ENCODE data around the gene BORCS8. TPM values are rescaled to one million over a fixed set of nuclear protein-coding genes. Genes with fewer than 3 reads are reported as not detected.

Gene BORCS8
- polyA plus RNA-seq (2013, experiment 1 of 4), result 21.5 TPM
- 19.8 TPM for polyA plus RNA-seq (2013, experiment 2 of 4)
- 13.6 TPM for polyA plus RNA-seq (2013, experiment 3 of 4)
- polyA plus RNA-seq (2013, experiment 4 of 4), result 17.3 TPM

DNA sequence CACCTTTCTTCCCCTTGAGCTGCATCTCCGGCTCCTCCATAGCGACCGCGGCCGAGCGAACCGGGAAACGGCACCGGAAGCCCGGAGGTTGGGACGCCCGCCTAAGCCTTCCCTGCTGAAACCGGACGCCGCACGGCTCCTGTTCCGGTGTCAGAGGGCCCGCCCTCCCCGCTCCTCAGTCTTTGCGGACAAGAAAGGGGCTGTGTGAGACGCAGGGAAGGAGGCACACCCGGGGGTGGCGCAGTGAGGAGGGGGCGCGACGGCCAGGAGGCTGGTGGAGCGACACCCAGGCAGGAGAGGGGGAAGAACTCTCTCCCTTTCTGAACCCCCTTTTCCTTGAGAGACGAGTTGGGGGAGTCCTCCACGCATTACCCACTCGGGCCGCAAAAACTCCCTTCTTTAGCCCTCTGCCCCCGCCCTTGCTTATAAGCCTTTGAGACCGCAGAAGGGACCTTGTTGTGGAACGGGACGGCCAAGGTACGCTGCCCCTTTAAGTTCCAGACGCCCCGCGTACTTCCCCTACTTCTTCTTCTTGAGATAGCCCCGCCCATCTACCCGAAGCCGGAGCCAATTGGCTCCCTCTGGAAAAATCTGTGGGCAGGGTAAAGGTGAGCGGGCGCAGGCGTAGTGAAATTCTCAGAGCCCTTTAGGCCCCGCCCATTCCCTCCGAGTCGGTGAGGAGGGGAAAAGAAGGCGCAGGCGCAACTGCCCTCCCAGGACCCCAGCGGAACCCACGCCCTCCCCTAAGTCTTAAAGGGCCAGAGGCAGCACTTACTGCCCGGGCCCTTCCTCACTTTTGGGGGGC is at the start of gene BORCS8, which contains the start of gene RFXANK:
Gene BORCS8, minus strand, starts transcription at position 75 of the 805 bp plus-strand sequence. Its CDS starts 35 bp downstream, at position 40.
Gene RFXANK, plus strand, starts transcription at position 181 of the 805 bp plus-strand sequence. CDS start 1,689 bp downstream, outside the sequence.
- Histone ChIP-seq H3K9me3 (ENCODE audit: control insufficient read depth, low read length) (no peaks in the 10 kb centered on the region), H3K36me3 (ENCODE audit: control insufficient read depth, insufficient read depth, low read length) (peaks cover 4% of the 10 kb centered on the region)
- 0% methylated on average over 53 of the region's 53 CpGs for WGBS, 2 experiments

DNA sequence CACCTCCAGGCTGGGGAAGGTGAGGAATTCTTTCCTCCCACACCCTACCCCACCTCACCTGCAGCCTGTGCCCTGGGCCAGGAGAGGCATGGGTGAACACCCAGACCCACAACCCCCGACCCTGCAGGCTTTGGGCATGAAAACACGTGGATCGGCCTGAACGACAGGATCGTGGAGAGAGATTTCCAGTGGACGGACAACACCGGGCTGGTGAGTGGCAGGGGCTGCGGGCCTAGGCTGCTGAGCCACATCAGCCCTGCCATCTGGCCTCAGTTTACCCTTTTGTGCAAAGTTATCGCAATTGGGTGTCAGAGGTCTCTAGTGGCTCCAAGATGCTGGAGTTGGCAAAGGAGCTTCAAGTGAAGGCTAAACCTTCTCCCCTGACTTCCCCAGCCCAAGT is 48.5 kb upstream of the BORCS8 start:
- Histone ChIP-seq H3K4me3 (ENCODE audit: insufficient read depth, low read depth, low read length) (no peak overlapping the region), H3K9me3 (ENCODE audit: control insufficient read depth, low read length) (peaks cover 2% of the 10 kb centered on the region), H3K27ac (ENCODE audit: insufficient read depth, low read depth, low read length, poor library complexity, severe bottlenecking) (no peak overlapping the region), H3K4me1 (ENCODE audit: control insufficient read depth, insufficient read depth, low read length) (no peaks in the 10 kb centered on the region), H3K27me3 (ENCODE audit: control insufficient read depth, insufficient read depth, low read length, poor library complexity, severe bottlenecking) (no peaks in the 10 kb centered on the region), H3K36me3 (ENCODE audit: control insufficient read depth, insufficient read depth, low read length) (no peaks in the 10 kb centered on the region)
- WGBS, 2 experiments, result 85 to 87% methylated on average over 9 of the region's 9 CpGs

More for the DNA sequence above, at the start of gene BORCS8, which contains the start of gene RFXANK:
- H3K4me3 ChIP-seq (ENCODE audit: insufficient read depth, low read depth, low read length), result peak within 1 kb of the TSS; percentile 92
- H3K27ac ChIP-seq (ENCODE audit: insufficient read depth, low read depth, low read length, poor library complexity, severe bottlenecking), result peak within 1 kb of the TSS; percentile 95
- no peaks in the 10 kb centered on the region for H3K27me3 ChIP-seq (ENCODE audit: control insufficient read depth, insufficient read depth, low read length, poor library complexity, severe bottlenecking)
- peaks cover 2% of the 10 kb centered on the region for H3K4me1 ChIP-seq (ENCODE audit: control insufficient read depth, insufficient read depth, low read length)

DNA sequence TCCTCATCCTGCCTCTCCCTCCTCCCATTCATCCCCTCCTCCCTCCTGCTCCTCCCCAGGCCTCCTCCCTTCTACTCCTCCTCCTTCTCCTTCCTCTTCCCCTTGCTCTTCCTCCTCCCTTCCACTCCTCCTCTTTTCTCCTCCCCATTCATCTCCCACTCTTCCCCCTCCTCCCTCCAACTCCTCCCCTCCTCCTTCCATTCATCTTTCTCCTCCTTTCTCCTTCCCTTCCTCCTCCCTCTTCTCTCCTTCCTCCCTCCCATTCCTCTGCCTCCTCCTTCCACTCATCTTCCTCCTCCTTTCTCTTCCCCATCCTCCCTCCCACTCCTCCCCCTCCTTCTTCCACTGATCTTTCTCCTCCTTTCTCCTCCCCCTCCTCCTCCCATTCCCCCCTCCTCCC is 47.7 kb upstream of the BORCS8 start:
- H3K27ac ChIP-seq (ENCODE audit: insufficient read depth, low read depth, low read length, poor library complexity, severe bottlenecking), result no peak overlapping the region
- peaks cover 2% of the 10 kb centered on the region for H3K9me3 ChIP-seq (ENCODE audit: control insufficient read depth, low read length)
- H3K4me3 ChIP-seq (ENCODE audit: insufficient read depth, low read depth, low read length), result no peak overlapping the region
- H3K36me3 ChIP-seq (ENCODE audit: control insufficient read depth, insufficient read depth, low read length), result peaks cover 4% of the 10 kb centered on the region
- no peaks in the 10 kb centered on the region for H3K27me3 ChIP-seq (ENCODE audit: control insufficient read depth, insufficient read depth, low read length, poor library complexity, severe bottlenecking)
- no peaks in the 10 kb centered on the region for H3K4me1 ChIP-seq (ENCODE audit: control insufficient read depth, insufficient read depth, low read length)

DNA sequence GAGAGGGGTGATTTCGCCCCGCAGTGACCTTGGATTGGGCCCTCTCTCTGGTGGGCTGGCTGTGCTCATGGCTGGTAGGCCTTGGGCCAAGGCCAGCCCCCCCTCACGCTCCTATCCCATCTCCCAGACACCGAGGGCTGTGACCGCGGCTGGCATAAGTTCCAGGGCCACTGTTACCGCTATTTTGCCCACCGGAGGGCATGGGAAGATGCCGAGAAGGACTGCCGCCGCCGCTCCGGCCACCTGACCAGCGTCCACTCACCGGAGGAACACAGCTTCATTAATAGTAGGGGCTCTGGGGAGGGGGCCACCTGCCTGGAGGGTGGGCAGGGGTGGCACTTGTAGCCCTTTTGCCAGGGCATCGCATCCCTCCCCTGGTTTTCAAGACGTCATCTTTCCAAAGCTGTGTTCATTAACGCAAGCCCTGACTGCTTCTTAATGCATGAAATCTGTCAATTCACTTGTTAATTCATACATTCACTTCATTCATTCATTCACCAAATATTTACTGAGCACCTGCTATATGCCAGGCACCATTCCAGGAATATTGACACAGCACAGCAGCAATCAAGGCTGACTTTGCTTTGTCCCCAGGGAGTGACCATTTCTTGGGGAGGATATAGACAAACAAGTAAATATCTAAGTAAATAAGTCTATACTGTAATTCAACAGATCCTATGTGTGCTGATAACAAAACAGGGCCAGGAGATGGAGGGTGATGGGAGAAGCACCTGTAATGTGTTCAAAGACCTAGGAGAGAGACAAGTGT is 46.4 kb upstream of the BORCS8 start:
- Histone ChIP-seq H3K27ac (ENCODE audit: insufficient read depth, low read depth, low read length, poor library complexity, severe bottlenecking) (no peak overlapping the region), H3K4me1 (ENCODE audit: control insufficient read depth, insufficient read depth, low read length) (no peaks in the 10 kb centered on the region)
- WGBS, 2 experiments, result 83 to 84% methylated on average over 18 of the region's 18 CpGs

DNA sequence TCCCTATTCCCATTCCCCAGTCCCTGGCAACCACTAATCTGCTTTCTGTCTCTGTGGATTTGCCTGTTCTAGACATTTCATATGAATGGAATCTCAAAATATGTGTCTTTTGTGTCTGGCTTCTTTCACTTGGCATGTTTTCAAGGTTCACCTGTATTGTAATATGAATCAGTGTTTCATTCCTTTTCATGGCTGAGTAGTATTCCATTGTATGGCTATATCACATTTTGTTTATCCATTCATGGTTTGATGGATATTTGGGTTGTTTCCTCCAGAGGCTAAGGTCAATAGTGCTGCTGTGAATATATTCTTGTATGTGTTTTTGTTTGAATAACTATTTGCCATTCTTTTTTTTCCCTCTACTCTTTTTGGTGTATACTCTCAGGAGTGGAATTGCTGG is 44.2 kb upstream of the BORCS8 start:
- Histone ChIP-seq H3K4me3 (ENCODE audit: insufficient read depth, low read depth, low read length) (no peak overlapping the region), H3K27ac (ENCODE audit: insufficient read depth, low read depth, low read length, poor library complexity, severe bottlenecking) (no peak overlapping the region), H3K36me3 (ENCODE audit: control insufficient read depth, insufficient read depth, low read length) (peaks cover 4% of the 10 kb centered on the region), H3K4me1 (ENCODE audit: control insufficient read depth, insufficient read depth, low read length) (no peaks in the 10 kb centered on the region), H3K27me3 (ENCODE audit: control insufficient read depth, insufficient read depth, low read length, poor library complexity, severe bottlenecking) (no peaks in the 10 kb centered on the region), H3K9me3 (ENCODE audit: control insufficient read depth, low read length) (peaks cover 5% of the 10 kb centered on the region)

More for the DNA sequence above, 46.4 kb upstream of the BORCS8 start:
- H3K27me3 ChIP-seq (ENCODE audit: control insufficient read depth, insufficient read depth, low read length, poor library complexity, severe bottlenecking), result no peaks in the 10 kb centered on the region
- H3K36me3 ChIP-seq (ENCODE audit: control insufficient read depth, insufficient read depth, low read length), result peaks cover 4% of the 10 kb centered on the region
- peaks cover 5% of the 10 kb centered on the region for H3K9me3 ChIP-seq (ENCODE audit: control insufficient read depth, low read length)
- H3K4me3 ChIP-seq (ENCODE audit: insufficient read depth, low read depth, low read length), result no peak overlapping the region

DNA sequence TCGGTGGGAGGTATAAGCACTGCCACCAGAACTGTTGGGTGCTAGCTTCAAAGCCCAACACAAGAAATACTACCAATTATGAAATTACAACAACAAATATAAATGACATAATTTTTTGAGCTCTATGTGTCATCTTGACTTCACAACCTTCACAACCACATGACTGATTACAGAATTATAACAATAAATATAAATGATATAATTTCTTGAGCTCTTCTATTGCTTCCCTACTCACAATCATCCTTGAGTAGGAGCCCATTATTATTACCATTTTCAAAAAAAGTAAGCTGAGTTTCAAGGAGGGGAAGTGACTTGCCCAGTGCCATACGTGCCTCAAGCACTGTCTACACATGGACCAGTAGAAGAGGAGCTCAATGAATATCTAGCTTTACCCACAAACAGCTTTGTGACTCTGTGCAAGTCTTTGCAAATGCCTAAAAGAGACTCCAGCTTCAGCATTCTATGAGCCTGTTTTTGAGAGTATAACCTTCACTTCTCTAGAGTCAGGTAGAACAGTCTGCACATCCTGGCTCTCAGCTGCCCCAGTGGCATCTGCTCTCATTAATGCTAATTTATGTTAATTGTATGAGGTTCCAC is 42.4 kb upstream of the BORCS8 start:
- peaks cover 4% of the 10 kb centered on the region for H3K36me3 ChIP-seq (ENCODE audit: control insufficient read depth, insufficient read depth, low read length)
- H3K4me1 ChIP-seq (ENCODE audit: control insufficient read depth, insufficient read depth, low read length), result no peaks in the 10 kb centered on the region
- H3K4me3 ChIP-seq (ENCODE audit: insufficient read depth, low read depth, low read length), result no peak overlapping the region
- WGBS, 2 experiments, result 78 to 90% methylated on average over 2 of the region's 2 CpGs
- H3K27ac ChIP-seq (ENCODE audit: insufficient read depth, low read depth, low read length, poor library complexity, severe bottlenecking), result no peak overlapping the region
- H3K9me3 ChIP-seq (ENCODE audit: control insufficient read depth, low read length), result peaks cover 5% of the 10 kb centered on the region
- H3K27me3 ChIP-seq (ENCODE audit: control insufficient read depth, insufficient read depth, low read length, poor library complexity, severe bottlenecking), result no peaks in the 10 kb centered on the region

DNA sequence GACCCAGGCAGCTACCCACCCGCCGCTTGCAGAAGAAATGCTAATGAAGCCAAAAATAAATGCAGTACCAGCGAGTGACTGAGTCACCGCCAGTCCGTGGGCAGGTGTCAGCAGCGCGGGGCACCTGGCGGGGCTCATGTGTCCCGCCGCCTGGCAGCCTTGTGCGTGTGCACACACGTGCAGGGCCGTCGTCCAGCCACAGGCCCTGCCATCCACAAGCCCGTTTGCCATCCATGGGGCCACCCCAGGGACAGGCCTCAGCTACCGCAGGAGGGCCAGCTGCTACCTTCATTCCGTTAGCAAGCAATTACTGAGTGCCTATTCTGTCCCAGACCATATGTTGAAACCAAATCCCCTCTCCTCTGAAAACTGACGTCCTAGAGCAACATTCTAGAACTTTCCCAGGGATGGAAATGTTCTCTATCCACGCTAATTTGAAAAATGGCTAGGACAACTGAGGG is 40.3 kb upstream of the BORCS8 start:
- no peak overlapping the region for H3K27ac ChIP-seq (ENCODE audit: insufficient read depth, low read depth, low read length, poor library complexity, severe bottlenecking)
- no peaks in the 10 kb centered on the region for H3K27me3 ChIP-seq (ENCODE audit: control insufficient read depth, insufficient read depth, low read length, poor library complexity, severe bottlenecking)
- no peaks in the 10 kb centered on the region for H3K4me1 ChIP-seq (ENCODE audit: control insufficient read depth, insufficient read depth, low read length)
- peaks cover 4% of the 10 kb centered on the region for H3K36me3 ChIP-seq (ENCODE audit: control insufficient read depth, insufficient read depth, low read length)
- peaks cover 5% of the 10 kb centered on the region for H3K9me3 ChIP-seq (ENCODE audit: control insufficient read depth, low read length)
- WGBS, 2 experiments, result 68 to 72% methylated on average over 19 of the region's 19 CpGs
- no peak overlapping the region for H3K4me3 ChIP-seq (ENCODE audit: insufficient read depth, low read depth, low read length)

DNA sequence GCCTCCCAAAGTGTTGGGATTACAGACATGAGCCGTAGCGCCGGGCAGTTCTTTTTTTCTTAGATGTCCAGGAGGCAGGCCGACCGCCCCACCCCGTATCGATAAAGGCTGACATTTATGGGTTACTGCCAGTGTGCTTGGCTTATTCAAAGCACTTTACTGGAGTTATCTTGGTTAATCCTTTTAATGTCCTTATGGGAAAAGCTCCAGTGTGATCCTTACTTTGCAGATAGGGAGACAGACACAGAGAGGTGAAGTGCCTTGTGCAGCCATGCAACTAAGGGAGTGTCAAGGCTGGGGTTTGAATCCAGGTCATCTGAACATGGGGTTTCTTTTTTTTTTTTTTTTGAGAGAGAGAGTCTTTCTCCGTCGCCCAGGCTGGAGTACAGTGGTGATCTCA is 39.0 kb upstream of the BORCS8 start:
- H3K27me3 ChIP-seq (ENCODE audit: control insufficient read depth, insufficient read depth, low read length, poor library complexity, severe bottlenecking), result peaks cover 6% of the 10 kb centered on the region
- no peak overlapping the region for H3K4me3 ChIP-seq (ENCODE audit: insufficient read depth, low read depth, low read length)
- H3K36me3 ChIP-seq (ENCODE audit: control insufficient read depth, insufficient read depth, low read length), result peaks cover 4% of the 10 kb centered on the region
- 89% methylated on average over 9 of the region's 9 CpGs for WGBS, 2 experiments
- H3K9me3 ChIP-seq (ENCODE audit: control insufficient read depth, low read length), result peaks cover 3% of the 10 kb centered on the region
- no peaks in the 10 kb centered on the region for H3K4me1 ChIP-seq (ENCODE audit: control insufficient read depth, insufficient read depth, low read length)
- no peak overlapping the region for H3K27ac ChIP-seq (ENCODE audit: insufficient read depth, low read depth, low read length, poor library complexity, severe bottlenecking)

DNA sequence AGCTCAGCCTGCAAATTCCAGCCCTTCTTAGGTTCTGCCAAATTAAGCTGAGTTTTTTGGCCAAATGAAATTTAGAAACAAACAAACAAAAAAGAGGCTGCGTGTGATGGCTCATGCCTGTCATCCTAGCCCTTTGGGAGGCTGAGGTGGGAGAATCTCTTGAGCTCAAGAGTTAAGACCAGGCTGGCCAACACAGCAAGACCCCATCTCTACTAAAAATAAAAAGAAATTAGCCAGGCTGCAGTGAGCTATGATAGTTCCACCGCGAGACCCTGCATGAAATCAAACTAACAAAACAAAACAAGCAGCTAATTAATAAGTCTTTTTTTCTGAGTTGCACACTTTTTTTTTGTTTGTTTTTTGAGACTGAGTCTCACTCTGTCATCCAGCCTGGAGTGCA is 37.7 kb upstream of the BORCS8 start:
- no peaks in the 10 kb centered on the region for H3K4me1 ChIP-seq (ENCODE audit: control insufficient read depth, insufficient read depth, low read length)
- no peak overlapping the region for H3K4me3 ChIP-seq (ENCODE audit: insufficient read depth, low read depth, low read length)
- WGBS, 2 experiments, result 88 to 90% methylated on average over 3 of the region's 3 CpGs
- H3K36me3 ChIP-seq (ENCODE audit: control insufficient read depth, insufficient read depth, low read length), result peaks cover under 1% of the 10 kb centered on the region
- H3K27ac ChIP-seq (ENCODE audit: insufficient read depth, low read depth, low read length, poor library complexity, severe bottlenecking), result no peak overlapping the region
- peaks cover 3% of the 10 kb centered on the region for H3K9me3 ChIP-seq (ENCODE audit: control insufficient read depth, low read length)
- H3K27me3 ChIP-seq (ENCODE audit: control insufficient read depth, insufficient read depth, low read length, poor library complexity, severe bottlenecking), result peaks cover 19% of the 10 kb centered on the region

DNA sequence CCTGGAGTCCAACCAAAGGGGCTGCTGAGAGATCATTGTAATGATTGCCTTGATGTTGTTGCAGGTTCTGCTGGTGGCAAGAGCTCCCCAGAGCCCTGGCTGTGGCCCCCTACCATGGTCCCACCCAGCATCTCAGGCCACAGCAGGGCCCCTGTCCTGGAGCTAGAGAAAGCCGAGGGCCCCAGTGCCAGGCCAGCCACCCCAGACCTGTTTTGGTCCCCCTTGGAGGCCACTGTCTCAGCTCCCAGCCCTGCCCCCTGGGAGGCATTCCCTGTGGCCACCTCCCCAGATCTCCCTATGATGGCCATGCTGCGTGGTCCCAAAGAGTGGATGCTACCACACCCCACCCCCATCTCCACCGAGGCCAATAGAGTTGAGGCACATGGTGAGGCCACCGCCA is 35.3 kb upstream of the BORCS8 start:
- Histone ChIP-seq H3K4me3 (ENCODE audit: insufficient read depth, low read depth, low read length) (no peak overlapping the region), H3K27ac (ENCODE audit: insufficient read depth, low read depth, low read length, poor library complexity, severe bottlenecking) (no peak overlapping the region), H3K9me3 (ENCODE audit: control insufficient read depth, low read length) (no peaks in the 10 kb centered on the region), H3K27me3 (ENCODE audit: control insufficient read depth, insufficient read depth, low read length, poor library complexity, severe bottlenecking) (peaks cover 33% of the 10 kb centered on the region), H3K4me1 (ENCODE audit: control insufficient read depth, insufficient read depth, low read length) (no peaks in the 10 kb centered on the region), H3K36me3 (ENCODE audit: control insufficient read depth, insufficient read depth, low read length) (no peaks in the 10 kb centered on the region)
- 86% methylated on average over 4 of the region's 4 CpGs for WGBS, 2 experiments
